HG03064 (cell line): ENCODE results near the gene LILRA5.
"Not testable (repeated sequence)": the region's sequence is repeated elsewhere in the genome, so short reads cannot be mapped to it uniquely, and the experiment has no call there.

ENCODE experiments used
- ATAC-seq: cut with Tn5 transposase; IDR thresholded peaks from one replicate; pipeline ENCODE4 v1.9.1; 2021; ENCODE audit warnings: low read depth; ENCODE audit not compliant: unreplicated experiment

The LILRA5 gene

GRCh38 chr19:54335164-54335563 lies 22.2 kb upstream of the LILRA5 start:
- no peak for ATAC-seq

GRCh38 chr19:54333586-54334298 lies 20.8 kb upstream of the LILRA5 start:
- ATAC-seq = no peak

DNA sequence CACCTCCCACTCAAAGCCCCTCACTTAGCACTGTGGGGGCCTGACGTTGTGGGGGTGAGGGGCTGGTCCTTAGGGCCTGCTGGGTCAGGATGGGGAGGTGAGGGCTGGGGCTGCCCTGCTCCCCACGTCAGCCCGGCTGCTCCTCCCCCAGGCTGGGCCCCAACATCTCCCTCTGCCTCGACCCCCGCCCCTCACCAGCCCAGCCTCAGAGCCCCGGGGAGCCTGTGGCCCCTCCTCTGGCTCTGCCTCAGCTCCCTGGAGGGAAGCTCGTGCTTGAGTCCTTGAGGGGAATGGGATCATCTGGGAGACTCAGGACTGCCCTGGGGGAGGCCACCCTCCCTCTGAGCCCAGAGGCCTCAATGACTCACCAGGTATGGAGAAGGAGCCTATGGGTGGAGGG lies 19.2 kb upstream of the LILRA5 start:
- no peak for ATAC-seq

- no peak for ATAC-seq
Measured at GRCh38 chr19:54331626-54332025, 18.7 kb upstream of the LILRA5 start.

- no peak for ATAC-seq
Measured at GRCh38 chr19:54329476-54330165, 16.7 kb upstream of the LILRA5 start.

DNA sequence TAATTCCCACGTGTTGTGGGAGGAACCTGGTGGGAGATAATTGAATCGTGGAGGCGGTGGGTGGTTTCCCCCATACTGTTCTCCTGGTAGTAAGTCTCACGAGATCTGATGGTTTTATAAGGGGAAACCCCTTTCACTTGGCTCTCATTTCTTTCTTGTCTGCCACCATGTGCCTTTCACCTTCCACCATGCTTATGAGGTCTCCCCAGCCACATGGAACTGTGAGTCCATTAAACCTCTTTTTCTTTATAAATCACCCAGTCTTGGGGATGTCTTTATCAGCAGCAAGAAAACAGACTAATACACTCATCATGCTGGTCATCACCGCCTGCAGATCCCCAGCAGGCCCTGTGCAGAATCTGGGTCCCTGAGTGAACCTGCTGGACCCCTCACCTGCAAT lies 15.8 kb upstream of the LILRA5 start:
- not testable (repeated sequence) for ATAC-seq

GRCh38 chr19:54325631-54326030 lies 12.7 kb upstream of the LILRA5 start:
- ATAC-seq = no peak

GRCh38 chr19:54325194-54325621 lies 12.2 kb upstream of the LILRA5 start:
- ATAC-seq = no peak

- no peak for ATAC-seq
Measured at GRCh38 chr19:54324071-54324470, 11.1 kb upstream of the LILRA5 start.

- not testable (repeated sequence) for ATAC-seq
Measured at GRCh38 chr19:54322934-54323333, 10.0 kb upstream of the LILRA5 start.

- ATAC-seq = not testable (repeated sequence)
Measured at GRCh38 chr19:54322295-54322694, 9.3 kb upstream of the LILRA5 start.

DNA sequence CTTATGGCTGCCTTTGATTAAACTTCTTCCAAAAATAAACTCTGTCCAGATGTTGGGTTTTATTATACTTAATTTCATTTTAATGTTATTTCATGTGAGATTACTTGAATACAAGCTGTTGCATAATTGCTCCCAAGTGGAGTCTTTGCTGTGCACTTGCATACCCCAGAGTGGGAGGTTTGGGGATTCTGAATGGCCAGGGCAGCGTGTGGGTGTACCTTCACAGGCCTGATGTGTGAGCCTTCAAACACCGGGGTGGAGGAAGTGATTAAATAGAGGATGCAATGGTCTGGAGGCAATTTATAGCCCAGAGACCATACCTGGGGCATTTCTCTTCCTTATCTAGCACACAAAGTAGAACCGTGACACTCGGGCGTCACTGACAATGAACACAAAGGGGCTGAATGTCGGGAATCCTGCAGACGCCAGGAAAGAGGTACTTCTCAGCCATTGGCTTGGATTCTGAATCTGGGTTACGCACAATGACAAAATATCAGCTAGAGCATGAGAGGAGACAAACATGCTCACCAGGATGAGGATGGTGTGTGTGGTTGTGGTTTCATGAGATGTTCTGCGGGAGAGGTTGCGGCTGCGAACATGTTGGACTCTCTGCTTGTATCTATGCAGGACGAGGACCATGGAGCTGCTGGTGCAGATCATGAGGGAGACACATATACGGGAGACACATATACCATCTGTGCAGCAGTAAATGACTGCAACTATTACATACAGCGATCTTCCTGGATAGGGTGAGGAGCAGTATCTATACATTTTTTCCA lies 7.1 kb upstream of the LILRA5 start:
- ATAC-seq = no peak

- no peak for ATAC-seq
Measured at GRCh38 chr19:54319049-54319448, 6.1 kb upstream of the LILRA5 start.

- no peak for ATAC-seq
Measured at GRCh38 chr19:54317965-54318240, 4.9 kb upstream of the LILRA5 start.

- ATAC-seq = no peak
Measured at GRCh38 chr19:54317108-54317964, 4.4 kb upstream of the LILRA5 start.

DNA sequence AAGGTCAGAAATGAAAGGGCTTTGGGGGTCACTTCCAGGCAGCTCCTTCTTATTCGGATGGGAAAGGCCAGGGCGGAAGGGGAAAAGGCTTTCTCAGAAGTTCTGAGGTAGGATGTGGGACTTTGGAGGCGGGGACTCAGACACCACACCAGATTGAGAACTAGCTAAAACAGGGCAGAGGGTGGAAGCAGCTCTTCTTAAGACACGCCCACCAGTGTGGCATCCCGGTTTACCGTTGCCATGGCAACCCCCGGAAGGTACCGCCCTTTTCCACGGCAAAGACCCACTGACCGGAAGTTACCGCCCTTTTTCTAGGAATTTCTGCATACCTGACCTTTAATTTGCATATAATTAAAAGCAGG lies 3.8 kb upstream of the LILRA5 start:
- ATAC-seq = no peak

- no peak for ATAC-seq
Measured at GRCh38 chr19:54315956-54316355, 3.0 kb upstream of the LILRA5 start.

DNA sequence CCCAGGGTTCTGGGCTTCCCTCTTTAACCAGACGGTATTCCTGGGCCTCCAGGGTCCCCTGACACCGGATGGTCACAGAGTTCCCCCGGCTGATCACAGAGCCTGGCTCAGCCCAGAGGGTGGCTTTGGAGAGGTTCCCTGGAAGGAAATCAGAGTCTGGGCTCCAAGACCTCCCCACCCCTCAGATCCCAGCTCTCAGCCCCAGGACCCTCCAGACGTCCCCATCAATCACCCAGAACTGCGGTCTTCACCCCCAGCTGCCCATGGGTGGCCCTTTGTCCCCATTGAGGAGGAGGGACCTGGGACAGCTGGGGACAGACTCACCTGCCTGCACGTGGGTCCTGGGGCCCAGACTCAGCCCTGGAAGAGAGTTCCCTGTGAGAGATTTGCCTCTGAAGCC lies 955 bp downstream of the LILRA5 start:
- ATAC-seq = no peak

DNA sequence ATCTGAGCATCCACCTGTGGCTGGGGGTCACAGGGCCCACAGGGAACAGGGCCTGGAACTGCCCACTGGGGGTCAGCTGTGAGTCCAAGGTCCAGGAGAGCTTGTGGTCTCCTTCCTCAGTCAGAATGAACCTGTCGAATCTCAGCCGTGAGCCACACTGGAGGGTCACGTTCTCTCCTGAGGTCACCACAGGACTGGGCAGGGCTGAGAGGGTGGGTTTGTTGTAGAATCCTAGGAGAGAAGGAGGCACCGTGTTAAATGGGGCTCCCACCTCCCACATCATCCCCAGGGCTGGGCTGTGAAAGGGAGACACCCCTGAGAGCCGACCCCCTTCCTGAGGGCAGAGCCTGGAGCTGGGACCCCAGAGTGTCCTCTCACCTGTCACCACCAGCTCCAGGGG lies 1.5 kb downstream of the LILRA5 start:
- ATAC-seq = no peak

DNA sequence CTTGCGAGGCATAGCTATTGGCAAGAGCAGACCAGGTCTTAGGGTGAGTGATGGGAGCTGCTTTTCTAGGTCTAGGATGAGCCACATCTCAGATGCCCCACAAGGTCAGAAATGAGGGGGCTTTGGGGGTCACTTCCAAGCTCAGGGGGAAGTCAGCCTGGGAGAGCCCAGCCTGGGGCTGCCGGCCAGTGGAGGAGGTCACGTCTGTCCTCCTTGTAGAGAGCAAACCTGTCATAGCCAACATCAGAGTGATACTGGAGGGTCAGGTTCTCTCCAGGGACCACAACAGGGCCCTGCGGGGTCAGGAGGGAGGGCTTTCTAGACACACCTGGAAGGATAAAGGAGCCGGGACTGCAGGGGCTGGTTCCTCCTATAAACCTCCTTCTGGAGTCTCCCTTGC lies 2.4 kb downstream of the LILRA5 start:
- no peak for ATAC-seq

DNA sequence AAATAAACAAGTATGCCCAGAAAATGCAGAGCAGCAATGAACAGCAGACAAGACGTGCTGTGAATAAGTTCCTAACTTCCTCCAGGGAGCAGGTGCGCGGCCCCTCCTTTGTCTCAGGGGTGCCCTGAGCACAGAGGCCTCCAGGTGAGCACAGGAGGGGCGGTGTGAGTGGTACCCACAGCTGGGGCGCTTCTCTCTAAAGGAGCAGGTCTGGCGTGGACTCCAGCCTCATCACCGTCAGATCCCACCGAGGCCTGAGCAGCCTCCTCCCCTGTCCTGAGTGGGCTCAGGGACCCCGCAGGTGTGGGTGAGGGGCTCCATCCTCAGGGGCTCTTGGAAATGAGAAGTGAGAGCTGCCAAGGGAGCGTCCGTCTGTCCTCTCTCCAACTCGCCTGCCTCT lies 3.2 kb downstream of the LILRA5 start:
- no peak for ATAC-seq
